ENCODE measurements around the gene PCSK7. TPM values are rescaled to one million over a fixed set of nuclear protein-coding genes. Genes with fewer than 3 reads are reported as not detected.

The PCSK7 gene
- total and polyA plus RNA-seq, 5 experiments from 2014 or later = 32.6 to 296 (median 60.6) TPM

DNA sequence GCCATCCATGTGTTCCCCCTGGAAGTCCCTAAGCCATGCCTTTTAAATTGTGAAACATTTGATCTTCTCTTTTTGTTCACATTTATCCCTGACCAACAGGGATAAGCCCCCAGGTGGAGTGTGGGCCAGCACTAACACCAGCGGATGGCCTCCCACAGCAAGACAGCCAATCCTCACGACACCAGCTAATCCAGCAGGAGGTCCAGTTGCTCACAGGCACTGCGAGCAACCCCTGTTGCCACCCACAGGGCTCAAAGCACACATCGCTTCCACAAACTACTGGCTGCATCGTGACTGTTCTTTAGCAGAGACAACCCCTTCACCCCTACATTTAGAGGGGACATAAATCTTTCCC lies 2.0 kb downstream of the PCSK7 start:
- ATAC-seq (peak in 1 of 2 donors; percentile 0), DNase-seq (peak in 1 of 10 donors; percentile 10)
- H3K27me3 Mint-ChIP-seq = no peaks in the 10 kb centered on the region
- peak overlapping the region; percentile 93 to 98 (median 98) for H3K27ac Mint-ChIP-seq
- POLR2A ChIA-PET = interaction anchor here (0.8 to 7.5 kb wide), 9 partner anchors 9 to 442 kb away, joined by 3 to 70 read pairs (median 7); partner anchors contain the start of genes PAFAH1B2, SIDT2 and ZPR1
- peak overlapping the region; percentile 90 to 100 (median 94) for H3K4me3 Mint-ChIP-seq
- peaks cover 34 to 75% (median 56%) of the 10 kb centered on the region in 4 donors for H3K4me1 Mint-ChIP-seq
- H3K36me3 Mint-ChIP-seq = peaks cover 0 to 52% (median 21%) of the 10 kb centered on the region in 3 donors
- no peaks in the 10 kb centered on the region for H3K9me3 Mint-ChIP-seq

DNA sequence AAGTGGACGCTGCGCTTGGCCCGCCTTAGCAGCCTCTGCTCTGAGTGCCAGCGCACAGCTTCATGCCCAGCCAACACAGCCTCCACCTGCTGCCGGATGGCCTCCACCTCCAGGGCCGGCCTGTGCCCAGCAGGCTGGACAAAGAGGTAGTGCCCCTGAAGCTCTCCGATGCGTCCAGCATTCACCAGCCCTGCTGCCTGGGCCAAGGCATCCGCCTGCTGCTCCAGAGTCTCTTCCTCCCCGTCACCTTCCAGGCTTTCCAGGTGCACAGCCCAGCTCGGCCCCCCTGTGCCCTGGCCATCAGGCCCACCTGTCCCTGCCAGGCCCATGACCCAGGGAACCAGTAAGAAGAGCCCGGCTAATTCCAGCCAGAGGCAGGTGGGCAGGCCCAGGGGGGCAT lies 2.5 kb downstream of the PCSK7 start:
- H3K4me1 Mint-ChIP-seq = peaks cover 34 to 74% (median 56%) of the 10 kb centered on the region in 4 donors
- ATAC-seq (no peak), DNase-seq (no peak)
- peaks cover 0 to 57% (median 21%) of the 10 kb centered on the region in 3 donors for H3K36me3 Mint-ChIP-seq
- H3K27me3 Mint-ChIP-seq = no peaks in the 10 kb centered on the region
- peak overlapping the region; percentile 90 to 100 (median 94) for H3K4me3 Mint-ChIP-seq
- POLR2A ChIA-PET = interaction anchor here (1.0 to 7.5 kb wide), 4 partner anchors 8 to 84 kb away, joined by 3 to 70 read pairs (median 25); partner anchors contain the start of genes PAFAH1B2 and SIDT2
- H3K27ac Mint-ChIP-seq = peak overlapping the region; percentile 93 to 98 (median 98)
- H3K9me3 Mint-ChIP-seq = no peaks in the 10 kb centered on the region

- H3K27ac Mint-ChIP-seq = peak overlapping the region in 9 of 10 donors; percentile 66 to 93 (median 81)
- no peak for ATAC-seq
- DNase-seq = no peak
- H3K4me1 Mint-ChIP-seq = peaks cover 28 to 61% (median 43%) of the 10 kb centered on the region in 4 donors
- POLR2A ChIA-PET = interaction anchor here (0.7 to 7.5 kb wide), 5 partner anchors 31 to 514 kb away, joined by 3 to 70 read pairs (median 5); partner anchors contain the start of genes BUD13, PAFAH1B2 and SIDT2
- H3K36me3 Mint-ChIP-seq = peaks cover 0 to 70% (median 21%) of the 10 kb centered on the region in 3 donors
- H3K27me3 Mint-ChIP-seq = no peaks in the 10 kb centered on the region
- H3K9me3 Mint-ChIP-seq = no peaks in the 10 kb centered on the region
- H3K4me3 Mint-ChIP-seq = peak overlapping the region in 9 of 10 donors; percentile 32 to 95 (median 54)
Observed at GRCh38 chr11:117228091-117228490, 3.8 kb downstream of the PCSK7 start.

- ATAC-seq (peak; percentile 71), DNase-seq (peak in 8 of 10 donors; percentile 31 to 77 (median 61))
- POLR2A ChIA-PET = interaction anchor here (0.9 to 7.5 kb wide), 7 partner anchors 9 to 454 kb away, joined by 3 to 70 read pairs (median 4); partner anchors contain the start of genes BUD13, PAFAH1B2 and SIDT2
- Mint-ChIP-seq H3K4me1 (peaks cover 25 to 50% (median 41%) of the 10 kb centered on the region in 4 donors), H3K27ac (peak overlapping the region; percentile 70 to 94 (median 88)), H3K4me3 (peak overlapping the region in 3 of 10 donors; percentile 57 to 83 (median 57)), H3K36me3 (peaks cover 0 to 84% (median 25%) of the 10 kb centered on the region in 3 donors), H3K27me3 (no peaks in the 10 kb centered on the region), H3K9me3 (no peaks in the 10 kb centered on the region)
Observed at GRCh38 chr11:117226388-117227385, 5.2 kb downstream of the PCSK7 start.

DNA sequence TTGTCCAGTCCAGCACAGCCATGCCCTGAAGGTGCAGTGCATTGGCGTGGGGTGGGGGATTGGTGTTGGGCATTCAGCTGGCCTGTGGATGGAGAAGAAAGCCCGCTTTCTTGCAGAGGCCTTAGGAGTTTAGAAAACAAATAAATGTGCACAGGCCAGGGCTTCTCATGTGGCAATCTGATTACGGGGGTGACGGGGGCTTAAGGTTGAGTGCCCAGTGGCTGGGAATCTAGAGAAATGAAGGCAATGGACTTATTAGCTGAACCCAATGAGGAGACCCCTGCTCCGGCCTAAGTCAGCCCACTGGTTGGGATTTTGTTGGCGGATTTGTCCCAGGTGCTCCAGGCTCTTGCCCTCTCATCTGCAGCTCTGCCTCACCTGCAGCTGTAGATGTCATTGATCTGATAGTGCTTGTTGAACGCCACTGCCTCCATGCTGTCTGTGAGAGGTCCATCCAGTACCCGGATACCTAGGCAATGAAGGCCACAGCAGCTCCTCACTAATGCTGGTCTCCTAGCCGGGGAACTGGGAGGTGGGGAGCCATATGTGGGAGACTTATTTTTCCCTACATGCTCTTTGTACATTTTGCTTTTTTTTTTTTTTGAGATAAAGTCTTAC lies 6.2 kb downstream of the PCSK7 start:
- Mint-ChIP-seq H3K27me3 (no peaks in the 10 kb centered on the region), H3K27ac (peak overlapping the region in 2 of 10 donors; percentile 10 to 84), H3K36me3 (peaks cover 0 to 94% (median 25%) of the 10 kb centered on the region in 3 donors), H3K9me3 (no peaks in the 10 kb centered on the region), H3K4me1 (peaks cover 21 to 40% (median 34%) of the 10 kb centered on the region in 4 donors), H3K4me3 (no peak overlapping the region)
- ATAC-seq = no peak
- POLR2A ChIA-PET = interaction anchor here (1.4 to 7.5 kb wide), 3 partner anchors 29 to 82 kb away, joined by 4 to 70 read pairs (median 7); partner anchors contain the start of genes PAFAH1B2 and SIDT2
- DNase-seq = peak in 1 of 10 donors; percentile 51

DNA sequence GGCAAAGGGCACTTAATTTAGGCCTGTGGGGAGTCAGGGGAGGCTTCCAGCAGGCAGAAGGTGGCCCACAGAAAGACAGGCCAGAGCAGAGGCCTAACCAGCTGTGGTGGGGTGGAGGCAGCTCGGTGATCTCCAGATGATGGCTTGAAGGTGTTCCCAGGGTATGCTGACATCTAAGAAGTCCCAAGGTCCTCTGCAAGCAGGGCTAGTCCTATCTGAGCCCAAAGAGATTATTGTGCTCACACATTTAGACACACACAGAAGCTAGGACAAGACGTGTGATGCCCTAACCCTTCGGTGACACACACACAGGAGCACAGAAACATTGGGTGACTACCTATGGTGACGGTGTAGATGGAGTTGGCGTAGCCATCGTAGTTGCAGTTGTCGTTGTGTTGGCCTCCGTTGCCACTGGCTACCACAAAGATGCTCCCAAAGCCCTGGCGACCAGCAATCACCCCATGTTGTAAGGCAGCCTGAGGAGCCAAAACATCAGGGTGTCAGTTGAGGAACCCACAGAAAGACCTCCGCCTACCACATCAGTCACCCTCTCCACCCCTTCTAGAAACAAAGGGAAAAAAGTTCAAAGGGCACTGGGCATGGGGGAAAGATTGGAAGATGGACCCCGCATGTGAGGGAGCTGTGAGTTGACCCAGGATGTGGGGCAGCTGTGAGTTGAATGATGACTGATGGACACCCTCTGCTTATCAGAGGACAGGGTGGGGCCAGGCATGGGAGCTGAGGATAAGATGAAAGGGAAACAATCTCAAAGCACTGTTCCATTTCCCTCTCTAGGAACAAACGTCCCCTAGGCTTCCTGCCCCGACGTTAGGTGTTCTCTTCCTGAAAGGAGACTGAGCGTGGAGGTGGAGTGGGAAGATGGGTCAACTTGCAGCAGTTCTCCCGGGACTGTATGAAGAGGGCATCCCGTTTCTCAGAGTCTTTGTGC lies 7.9 kb downstream of the PCSK7 start:
- Mint-ChIP-seq H3K4me1 (peaks cover 15 to 30% (median 22%) of the 10 kb centered on the region in 4 donors), H3K27me3 (no peaks in the 10 kb centered on the region), H3K27ac (peak overlapping the region in 3 of 10 donors; percentile 19 to 65 (median 20)), H3K4me3 (no peak overlapping the region), H3K9me3 (no peaks in the 10 kb centered on the region), H3K36me3 (peaks cover 0 to 95% (median 24%) of the 10 kb centered on the region in 3 donors)
- ATAC-seq = no peak
- POLR2A ChIA-PET = interaction anchor here (0.7 kb wide), 1 partner anchor 294 kb away, joined by 3 read pairs; no protein-coding TSS in a partner anchor
- DNase-seq = peak in 1 of 10 donors; percentile 58

- Mint-ChIP-seq H3K27me3 (no peaks in the 10 kb centered on the region), H3K9me3 (no peaks in the 10 kb centered on the region), H3K27ac (peak overlapping the region in 2 of 10 donors; percentile 19 to 37), H3K36me3 (peaks cover 0 to 95% (median 30%) of the 10 kb centered on the region in 3 donors), H3K4me1 (peaks cover 9 to 22% (median 17%) of the 10 kb centered on the region in 4 donors), H3K4me3 (no peak overlapping the region)
- ATAC-seq (no peak), DNase-seq (peak in 1 of 10 donors; percentile 43)
- POLR2A ChIA-PET = interaction anchor here (1.2 kb wide), 1 partner anchor 45 kb away, joined by 4 read pairs; the partner anchor contains the start of gene SIDT2
Observed at GRCh38 chr11:117222991-117223740, 8.7 kb downstream of the PCSK7 start.

- DNase-seq = peak in 1 of 10 donors; percentile 46
- ATAC-seq = no peak
- Mint-ChIP-seq H3K36me3 (peaks cover 0 to 95% (median 29%) of the 10 kb centered on the region in 3 donors), H3K4me3 (no peak overlapping the region), H3K27ac (peak overlapping the region in 3 of 10 donors; percentile 12 to 61 (median 14)), H3K27me3 (no peaks in the 10 kb centered on the region), H3K4me1 (peaks cover 6 to 15% (median 14%) of the 10 kb centered on the region in 4 donors), H3K9me3 (no peaks in the 10 kb centered on the region)
- POLR2A ChIA-PET = interaction anchor here (0.5 to 3.3 kb wide), 5 partner anchors 9 to 181 kb away, joined by 3 to 20 read pairs (median 4); partner anchors contain the start of genes PCSK7, RNF214 and SIDT2
Observed at GRCh38 chr11:117221775-117222517, 9.9 kb downstream of the PCSK7 start.

DNA sequence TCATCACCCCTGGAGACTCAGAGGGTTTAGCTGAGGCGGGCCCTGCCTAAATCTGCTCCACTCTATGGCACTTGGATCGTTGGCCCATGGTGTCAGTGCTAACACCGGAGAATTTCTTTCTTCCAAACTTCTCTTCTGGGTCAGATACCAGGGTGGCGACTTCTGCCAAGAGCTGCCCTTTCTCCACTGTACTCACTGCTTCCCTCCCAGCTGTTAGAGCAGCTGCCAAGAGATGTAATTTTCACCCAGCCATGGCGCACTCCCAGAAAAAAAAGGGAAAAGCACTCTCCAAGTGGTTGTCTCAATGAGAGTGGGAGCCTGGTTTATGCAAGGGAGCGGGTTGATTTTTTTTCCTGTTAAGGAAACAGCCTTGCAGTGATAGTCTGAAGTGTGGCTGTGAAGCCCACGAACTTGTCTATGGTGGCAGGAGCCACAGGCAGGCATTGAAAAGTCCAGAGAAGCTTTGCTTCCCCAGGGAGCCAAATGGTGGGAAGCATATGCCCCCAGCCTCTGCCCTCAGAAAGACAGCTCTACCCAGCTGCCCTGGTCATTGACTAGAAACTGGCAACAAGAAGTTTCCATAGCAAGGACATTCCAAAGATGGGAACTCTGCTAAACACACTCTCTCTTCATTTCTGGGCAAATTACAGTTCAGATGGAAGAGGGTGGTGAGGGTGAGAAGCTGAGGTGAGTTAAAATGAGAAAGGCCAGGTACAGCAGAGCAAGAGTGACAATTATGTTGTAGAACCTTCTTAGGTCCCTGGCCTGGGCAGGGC lies 10.7 kb downstream of the PCSK7 start:
- no peaks in the 10 kb centered on the region for H3K27me3 Mint-ChIP-seq
- peaks cover 0 to 95% (median 26%) of the 10 kb centered on the region in 3 donors for H3K36me3 Mint-ChIP-seq
- H3K9me3 Mint-ChIP-seq = no peaks in the 10 kb centered on the region
- POLR2A ChIA-PET = interaction anchor here (0.5 to 3.3 kb wide), 2 partner anchors 10 to 94 kb away, joined by 3 to 20 read pairs; partner anchors contain the start of genes PCSK7 and RNF214
- peak overlapping the region in 5 of 10 donors; percentile 10 to 53 (median 34) for H3K27ac Mint-ChIP-seq
- DNase-seq = no peak
- ATAC-seq = no peak
- H3K4me3 Mint-ChIP-seq = no peak overlapping the region
- peaks cover 0 to 9% (median 8%) of the 10 kb centered on the region in 4 donors for H3K4me1 Mint-ChIP-seq
